ENCODE data around the gene KCNE1. TPM values are rescaled to one million over a fixed set of nuclear protein-coding genes. Genes with fewer than 3 reads are reported as not detected.

Gene KCNE1
- total and polyA plus RNA-seq, 10 of the 15 experiments (the other 5 are each of a cell fraction or from before 2014, with no cell fraction given) = 0.06 to 0.18 (median 0.09) TPM; not detected in 5

DNA sequence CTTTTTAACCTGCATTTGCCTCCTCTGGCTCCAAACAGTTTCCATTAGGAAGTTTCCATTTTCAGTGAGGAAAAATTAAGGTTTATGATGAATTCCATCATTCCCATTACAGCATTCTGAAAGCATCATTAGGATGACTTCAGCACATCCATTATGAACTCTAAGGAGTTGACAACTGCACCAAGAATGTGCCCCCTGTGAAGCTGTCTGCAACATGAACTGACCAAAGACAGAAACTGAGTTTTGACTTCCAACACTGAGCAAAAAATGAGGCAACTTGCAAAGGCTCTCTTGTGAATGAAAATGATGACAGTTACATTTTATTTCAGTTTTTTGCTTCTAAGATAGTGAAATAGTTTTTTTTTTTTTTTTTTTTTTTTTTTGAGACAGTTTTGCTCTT lies 18.3 kb upstream of the KCNE1 start:
- ChIA-PET POLR2A (no interaction called here), RAD21 (ENCODE audit: unreplicated experiment) (interaction anchor here (0.7 kb wide), 1 partner anchor 102 kb away, joined by 3 read pairs; no protein-coding TSS in a partner anchor), CTCF (no interaction called here), SMC1A (ENCODE audit: uncharacterized antibody, unreplicated experiment) (no interaction called here)
- Histone ChIP-seq H4K20me1 (ENCODE audit: control insufficient read depth, insufficient read depth) (no peaks in the 10 kb centered on the region), H2AFZ (ENCODE audit: control insufficient read depth, low read depth, low read length) (no peak overlapping the region), H3K79me2 (ENCODE audit: control insufficient read depth, insufficient read depth, low read length) (no peaks in the 10 kb centered on the region; the same call in 1 of the 2 replicates), H3K36me3 (ENCODE audit: control insufficient read depth in 2 of 2, insufficient read depth in 2 of 2, low read length in 1 of 2) (no peaks in the 10 kb centered on the region), H3K4me2 (ENCODE audit: control insufficient read depth, insufficient read depth) (no peak overlapping the region), H3K4me3 (no peak overlapping the region), H3K4me1 (ENCODE audit: control insufficient read depth, insufficient read depth, low read length) (peaks cover 17% of the 10 kb centered on the region), H3K9ac (ENCODE audit: control insufficient read depth, insufficient read depth, low read length) (no peak overlapping the region), H3K9me3 (replicated peaks; ENCODE audit: control insufficient read depth, insufficient read depth, low read length) (no peaks in the 10 kb centered on the region), H3K27me3 (replicated peaks in 1 of 2; ENCODE audit: control insufficient read depth in 2 of 2, insufficient read depth in 2 of 2, low read length in 1 of 2) (no peaks in the 10 kb centered on the region), H3K27ac (ENCODE audit: control insufficient read depth, insufficient read depth) (no peak overlapping the region)
- FAIRE-seq (no peak), DNase-seq (ENCODE audit: low read depth, low spot score) (no peak), ATAC-seq (no peak)
- intact Hi-C loops (cut with micrococcal nuclease; ENCODE audit: unreplicated experiment) = no loop called here
- in situ Hi-C loops (cut with MboI) = no loop called here
- BruUV-seq (replicated peaks) = no TSS peak
- TF ChIP-seq STAT1 (conservative IDR thresholded peaks at IDR 0.05) = no peak
- no peak for TF ChIP-seq BMI1 (IDR thresholded peaks at IDR 0.05; ENCODE audit: borderline replicate concordance)
- TF ChIP-seq, protein P1, sequence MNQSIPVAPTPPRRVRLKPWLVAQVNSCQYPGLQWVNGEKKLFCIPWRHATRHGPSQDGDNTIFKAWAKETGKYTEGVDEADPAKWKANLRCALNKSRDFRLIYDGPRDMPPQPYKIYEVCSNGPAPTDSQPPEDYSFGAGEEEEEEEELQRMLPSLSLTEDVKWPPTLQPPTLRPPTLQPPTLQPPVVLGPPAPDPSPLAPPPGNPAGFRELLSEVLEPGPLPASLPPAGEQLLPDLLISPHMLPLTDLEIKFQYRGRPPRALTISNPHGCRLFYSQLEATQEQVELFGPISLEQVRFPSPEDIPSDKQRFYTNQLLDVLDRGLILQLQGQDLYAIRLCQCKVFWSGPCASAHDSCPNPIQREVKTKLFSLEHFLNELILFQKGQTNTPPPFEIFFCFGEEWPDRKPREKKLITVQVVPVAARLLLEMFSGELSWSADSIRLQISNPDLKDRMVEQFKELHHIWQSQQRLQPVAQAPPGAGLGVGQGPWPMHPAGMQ (IDR thresholded peaks at IDR 0.05; ENCODE audit: borderline replicate concordance) = no peak
- no peak for TF ChIP-seq EED (IDR thresholded peaks at IDR 0.05; ENCODE audit: low read depth)
- TF ChIP-seq ETV6 (conservative IDR thresholded peaks at IDR 0.05 in 1 of 2, IDR thresholded peaks at IDR 0.05 in 1 of 2; ENCODE audit: borderline replicate concordance in 1 of 2, low read depth in 1 of 2) = no peak
- TF ChIP-seq HDAC2 (IDR thresholded peaks at IDR 0.05) = no peak

DNA sequence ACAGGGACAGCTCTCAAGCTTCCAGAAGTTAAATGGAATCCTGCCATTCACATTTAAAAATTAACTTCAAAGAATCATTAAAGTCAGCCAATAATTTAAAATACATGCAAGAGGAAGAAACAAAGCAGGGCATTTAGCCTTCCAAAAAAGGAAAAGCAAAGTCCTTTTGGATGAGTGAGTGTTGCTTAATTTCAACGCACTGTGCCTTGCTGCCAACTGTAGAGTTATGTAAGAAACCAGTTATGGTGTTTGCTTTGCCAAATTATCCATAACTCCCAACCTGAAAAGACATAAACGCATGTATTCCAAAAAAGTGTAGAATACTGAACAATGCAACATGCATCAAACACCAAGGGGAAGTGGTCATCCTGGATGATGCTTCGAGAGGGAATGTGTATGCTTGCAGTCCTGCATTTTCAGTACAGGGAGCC lies 16.1 kb upstream of the KCNE1 start:
- no peak overlapping the region for H3K4me3 ChIP-seq
- no peaks in the 10 kb centered on the region for H3K27me3 ChIP-seq (replicated peaks in 1 of 2; ENCODE audit: control insufficient read depth in 2 of 2, insufficient read depth in 2 of 2, low read length in 1 of 2)
- POLR2A ChIA-PET = no interaction called here
- CTCF ChIA-PET = no interaction called here
- in situ Hi-C loops (cut with MboI) = no loop called here
- no peaks in the 10 kb centered on the region for H3K9me3 ChIP-seq (replicated peaks; ENCODE audit: control insufficient read depth, insufficient read depth, low read length)
- no peak overlapping the region for H2AFZ ChIP-seq (ENCODE audit: control insufficient read depth, low read depth, low read length)
- no peak for ATAC-seq
- RAD21 ChIA-PET (ENCODE audit: unreplicated experiment) = no interaction called here
- H3K36me3 ChIP-seq (ENCODE audit: control insufficient read depth in 2 of 2, insufficient read depth in 2 of 2, low read length in 1 of 2) = no peaks in the 10 kb centered on the region
- no peak overlapping the region for H3K9ac ChIP-seq (ENCODE audit: control insufficient read depth, insufficient read depth, low read length)
- H4K20me1 ChIP-seq (ENCODE audit: control insufficient read depth, insufficient read depth) = no peaks in the 10 kb centered on the region
- intact Hi-C loops (cut with micrococcal nuclease; ENCODE audit: unreplicated experiment) = loop anchor here (5.0 kb wide), 1 partner anchor 54 kb away; no protein-coding TSS in a partner anchor
- H3K27ac ChIP-seq (ENCODE audit: control insufficient read depth, insufficient read depth) = no peak overlapping the region
- TF ChIP-seq CBX3 (IDR thresholded peaks at IDR 0.05; ENCODE audit: borderline replicate concordance, low read depth) (no peak), ZBTB33 (IDR thresholded peaks at IDR 0.05) (no peak), ZZZ3 (IDR thresholded peaks at IDR 0.05; ENCODE audit: control insufficient read depth, insufficient read length, low read depth) (no peak)
- H3K79me2 ChIP-seq (ENCODE audit: control insufficient read depth, insufficient read depth, low read length) = no peaks in the 10 kb centered on the region; the same call in 1 of the 2 replicates
- DNase-seq (ENCODE audit: low read depth, low spot score) = no peak
- no peak overlapping the region for H3K4me2 ChIP-seq (ENCODE audit: control insufficient read depth, insufficient read depth)
- no peak for FAIRE-seq
- 97% methylated on average over 3 of the region's 3 CpGs for WGBS (ENCODE audit: insufficient coverage, insufficient replicate concordance, low lambda C conversion rate, missing lambda C conversion rate)
- peaks cover 7% of the 10 kb centered on the region for H3K4me1 ChIP-seq (ENCODE audit: control insufficient read depth, insufficient read depth, low read length)
- SMC1A ChIA-PET (ENCODE audit: uncharacterized antibody, unreplicated experiment) = no interaction called here
- BruUV-seq (replicated peaks) = no TSS peak

Data from GM12878 (cell line).